ENCODE measurements around the gene C18orf63.

C18orf63 gene

GRCh38 chr18:74395648-74396154 lies 80.1 kb downstream of the C18orf63 start:
- Histone ChIP-seq H3K4me1 (peaks cover 96% of the 10 kb centered on the region), H3K9ac (peak overlapping the region; percentile 22; the same call in 1 of the 2 replicates), H3K4me3 (0 out of 2 replicates have a peak overlapping the region, but pooled peaks have one; percentile 20), H3K4me2 (peak overlapping the region; percentile 92), H3K27ac (peak overlapping the region; percentile 99), H3K36me3 (no peaks in the 10 kb centered on the region), H3K27me3 (no peaks in the 10 kb centered on the region), H3K9me3 (peaks cover 22% of the 10 kb centered on the region), H4K20me1 (no peaks in the 10 kb centered on the region)
- TF ChIP-seq Cebpa-rat (IDR thresholded peaks at IDR 0.05) = no peak

GRCh38 chr18:74396171-74397169 lies 80.8 kb downstream of the C18orf63 start:
- Histone ChIP-seq H3K27ac (peak overlapping the region; percentile 99), H3K36me3 (no peaks in the 10 kb centered on the region), H3K9me3 (peaks cover 22% of the 10 kb centered on the region), H3K9ac (peak overlapping the region; percentile 87), H3K27me3 (no peaks in the 10 kb centered on the region), H3K4me1 (peaks cover 96% of the 10 kb centered on the region), H3K4me2 (peak overlapping the region; percentile 92), H3K4me3 (0 out of 2 replicates have a peak overlapping the region, but pooled peaks have one; percentile 20), H4K20me1 (no peaks in the 10 kb centered on the region)
- no peak for TF ChIP-seq Cebpa-rat (IDR thresholded peaks at IDR 0.05)

- peaks cover 96% of the 10 kb centered on the region for H3K4me1 ChIP-seq
- H3K27ac ChIP-seq = peak overlapping the region; percentile 99
These were observed 81.9 kb downstream of the C18orf63 start for GRCh38 chr18:74397572-74397971.

GRCh38 chr18:74399091-74399887 lies 83.7 kb downstream of the C18orf63 start:
- H3K4me2 ChIP-seq = peak overlapping the region; percentile 92
- H3K36me3 ChIP-seq = no peaks in the 10 kb centered on the region
- H3K27ac ChIP-seq = peak overlapping the region; percentile 99
- no peaks in the 10 kb centered on the region for H3K27me3 ChIP-seq
- peak; percentile 92 for TF ChIP-seq Cebpa-rat (IDR thresholded peaks at IDR 0.05)
- H3K4me3 ChIP-seq = peak overlapping the region; percentile 43
- no peaks in the 10 kb centered on the region for H4K20me1 ChIP-seq
- H3K4me1 ChIP-seq = peaks cover 100% of the 10 kb centered on the region
- H3K9me3 ChIP-seq = peaks cover 14% of the 10 kb centered on the region
- peak overlapping the region; percentile 87 for H3K9ac ChIP-seq

More at GRCh38 chr18:74397572-74397971, 81.9 kb downstream of the C18orf63 start:
- H3K9me3 ChIP-seq = peaks cover 22% of the 10 kb centered on the region
- TF ChIP-seq Cebpa-rat (IDR thresholded peaks at IDR 0.05) = no peak
- peak overlapping the region; percentile 87 for H3K9ac ChIP-seq
- no peak overlapping the region for H3K4me3 ChIP-seq
- no peaks in the 10 kb centered on the region for H4K20me1 ChIP-seq
- no peaks in the 10 kb centered on the region for H3K36me3 ChIP-seq
- peak overlapping the region; percentile 92 for H3K4me2 ChIP-seq
- no peaks in the 10 kb centered on the region for H3K27me3 ChIP-seq

- no peak for TF ChIP-seq Cebpa-rat (IDR thresholded peaks at IDR 0.05)
- H3K27me3 ChIP-seq = no peaks in the 10 kb centered on the region
These were observed 85.2 kb downstream of the C18orf63 start for GRCh38 chr18:74400813-74401212.

GRCh38 chr18:74402806-74403433 lies 87.3 kb downstream of the C18orf63 start:
- Histone ChIP-seq H3K9ac (peak overlapping the region; percentile 65), H3K27ac (peak overlapping the region; percentile 99), H3K9me3 (peaks cover 23% of the 10 kb centered on the region), H3K4me3 (peak overlapping the region; percentile 6; the same call in 1 of the 2 replicates), H3K4me2 (peak overlapping the region; percentile 92), H4K20me1 (no peaks in the 10 kb centered on the region), H3K27me3 (no peaks in the 10 kb centered on the region), H3K36me3 (no peaks in the 10 kb centered on the region; the same call in 1 of the 2 replicates), H3K4me1 (peaks cover 100% of the 10 kb centered on the region)
- no peak for TF ChIP-seq Cebpa-rat (IDR thresholded peaks at IDR 0.05)

More at GRCh38 chr18:74400813-74401212, 85.2 kb downstream of the C18orf63 start:
- Histone ChIP-seq H3K9ac (peak overlapping the region; percentile 87), H3K4me1 (peaks cover 100% of the 10 kb centered on the region), H4K20me1 (no peaks in the 10 kb centered on the region), H3K9me3 (peaks cover 20% of the 10 kb centered on the region), H3K27ac (peak overlapping the region; percentile 99), H3K36me3 (no peaks in the 10 kb centered on the region; the same call in 1 of the 2 replicates), H3K4me2 (peak overlapping the region; percentile 92), H3K4me3 (peak overlapping the region; percentile 40; the same call in 1 of the 2 replicates)

GRCh38 chr18:74407888-74408287 lies 92.2 kb downstream of the C18orf63 start:
- Histone ChIP-seq H3K9me3 (peaks cover 23% of the 10 kb centered on the region), H3K4me3 (peak overlapping the region; percentile 69), H3K9ac (peak overlapping the region; percentile 93), H3K27ac (peak overlapping the region; percentile 99), H3K27me3 (no peaks in the 10 kb centered on the region), H3K36me3 (peaks cover 12% of the 10 kb centered on the region), H3K4me2 (peak overlapping the region; percentile 94), H3K4me1 (peaks cover 94% of the 10 kb centered on the region), H4K20me1 (no peaks in the 10 kb centered on the region)
- TF ChIP-seq Cebpa-rat (IDR thresholded peaks at IDR 0.05) = no peak
